WERI-Rb-1 (cell line): Measurements from ENCODE around the gene RUNX2.

ENCODE experiments used
- DNase-seq: peaks from one replicate; pipeline ENCODE4 v3.0.0-alpha.2; 2020
- H3K27ac ChIP-seq: fragments of 250-450 bp; sonication (Bioruptor Pico); 2 replicates; pipeline ENCODE4 v1.5.1; 2020; ENCODE audit warnings: mild to moderate bottlenecking, moderate library complexity
- H3K27me3 ChIP-seq: fragments of 250-450 bp; sonication (Bioruptor Pico); 2 replicates; pipeline ENCODE4 v1.5.1; 2021; ENCODE audit warnings: mild to moderate bottlenecking, low read depth, moderate library complexity; ENCODE audit not compliant: insufficient read depth, severe bottlenecking
- H3K36me3 ChIP-seq: fragments of 250-450 bp; sonication (Bioruptor Pico); 2 replicates; pipeline ENCODE4 v1.5.1; 2020; ENCODE audit warnings: mild to moderate bottlenecking, moderate library complexity
- H3K4me3 ChIP-seq: 2 replicates; pipeline ENCODE4 v1.5.1; 2011; ENCODE audit warnings: low read depth, mild to moderate bottlenecking, control low read depth, low read length
- H3K9me3 ChIP-seq: fragments of 250-450 bp; sonication (Bioruptor Pico); 2 replicates; pipeline ENCODE4 v1.5.1; 2021; ENCODE audit warnings: mild to moderate bottlenecking, moderate library complexity; ENCODE audit not compliant: severe bottlenecking
- CTCF ChIP-seq: IDR thresholded peaks from 2 replicates; pipeline ENCODE4 v1.5.1; 2011; ENCODE audit warnings: low read depth, mild to moderate bottlenecking, control low read depth, inconsistent platforms, low read length

RUNX2 gene

DNA sequence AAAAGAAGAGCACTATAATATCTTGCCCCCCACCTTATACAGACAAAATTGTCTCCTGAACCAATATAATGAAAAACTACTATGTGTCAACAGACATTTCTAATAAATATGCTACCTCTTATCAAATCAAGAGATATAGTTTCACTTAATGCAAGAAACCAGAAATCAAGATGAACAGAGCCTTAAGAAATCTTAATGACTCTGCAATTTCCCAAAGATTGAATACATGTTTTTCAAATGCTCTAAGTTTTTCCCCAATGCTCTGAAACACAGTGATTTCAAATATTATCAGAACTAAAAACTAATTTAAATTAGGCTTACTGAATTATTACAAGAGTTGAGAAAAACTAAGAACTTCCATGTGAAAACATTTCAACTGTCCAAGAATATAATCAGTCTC, 36.3 kb downstream of the RUNX2 start:
- Histone ChIP-seq H3K9me3 (no peaks in the 10 kb centered on the region), H3K4me3 (no peak overlapping the region), H3K27ac (no peak overlapping the region), H3K36me3 (no peaks in the 10 kb centered on the region), H3K27me3 (no peaks in the 10 kb centered on the region)
- DNase-seq: no peak
- TF ChIP-seq CTCF: no peak

DNA sequence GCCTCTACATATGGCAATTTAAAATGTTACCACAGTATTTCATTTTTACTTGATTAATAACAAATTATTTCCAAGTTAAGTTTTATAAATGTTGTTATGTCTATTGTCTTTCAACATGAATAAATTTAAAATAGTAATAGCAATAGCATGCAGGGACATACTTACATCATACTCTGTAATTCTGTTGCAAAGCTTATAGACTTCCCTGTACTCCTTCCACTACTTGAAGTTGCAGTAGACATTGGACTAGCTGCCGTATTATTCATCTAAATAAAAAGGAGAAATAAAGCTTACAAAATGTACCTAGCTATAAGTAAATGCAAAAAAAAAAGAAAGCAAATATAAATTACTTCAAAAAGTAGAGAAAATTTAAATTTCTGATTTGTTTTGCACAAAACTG, 36.9 kb downstream of the RUNX2 start:
- Histone ChIP-seq H3K4me3 (no peak overlapping the region), H3K36me3 (no peaks in the 10 kb centered on the region; the same call in 1 of the 2 replicates), H3K27me3 (no peaks in the 10 kb centered on the region), H3K27ac (no peak overlapping the region), H3K9me3 (no peaks in the 10 kb centered on the region)
- TF ChIP-seq CTCF: no peak
- no peak for DNase-seq

- H3K27me3 ChIP-seq: no peaks in the 10 kb centered on the region
- no peaks in the 10 kb centered on the region for H3K9me3 ChIP-seq
- no peak for TF ChIP-seq CTCF
- no peak overlapping the region for H3K4me3 ChIP-seq
- no peak overlapping the region for H3K27ac ChIP-seq
- no peaks in the 10 kb centered on the region; the same call in 1 of the 2 replicates for H3K36me3 ChIP-seq
- DNase-seq: no peak
These were observed 38.4 kb downstream of the RUNX2 start for GRCh38 chr6:45366534-45366933.

- no peaks in the 10 kb centered on the region; the same call in 1 of the 2 replicates for H3K36me3 ChIP-seq
- no peak for TF ChIP-seq CTCF
- H3K27me3 ChIP-seq: no peaks in the 10 kb centered on the region
These were observed 39.9 kb downstream of the RUNX2 start for GRCh38 chr6:45367999-45368398.

DNA sequence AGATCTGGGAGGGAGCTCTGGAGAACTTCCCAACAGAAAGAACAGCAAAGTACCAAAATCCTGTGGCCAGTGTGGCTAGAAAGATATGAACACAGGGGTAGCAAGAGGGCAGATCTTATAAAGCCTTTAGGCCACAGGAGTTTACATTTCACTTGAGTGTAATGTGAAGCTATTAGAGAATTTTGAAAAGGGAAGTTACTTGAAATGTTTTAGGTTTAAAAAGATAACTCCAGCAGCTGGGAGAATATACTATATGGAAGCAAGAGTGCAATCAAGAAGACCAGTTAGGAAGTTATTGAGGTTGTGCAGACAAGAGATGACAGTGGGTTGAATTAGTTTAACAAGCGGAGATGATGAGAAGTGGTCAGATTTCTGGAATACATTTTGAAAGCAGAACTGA, 41.7 kb downstream of the RUNX2 start:
- Histone ChIP-seq H3K27ac (no peak overlapping the region), H3K27me3 (no peaks in the 10 kb centered on the region), H3K36me3 (no peaks in the 10 kb centered on the region; the same call in 1 of the 2 replicates), H3K4me3 (no peak overlapping the region), H3K9me3 (no peaks in the 10 kb centered on the region)
- TF ChIP-seq CTCF: no peak
- no peak for DNase-seq

More at GRCh38 chr6:45367999-45368398, 39.9 kb downstream of the RUNX2 start:
- Histone ChIP-seq H3K4me3 (no peak overlapping the region), H3K9me3 (no peaks in the 10 kb centered on the region), H3K27ac (no peak overlapping the region)
- DNase-seq: no peak

DNA sequence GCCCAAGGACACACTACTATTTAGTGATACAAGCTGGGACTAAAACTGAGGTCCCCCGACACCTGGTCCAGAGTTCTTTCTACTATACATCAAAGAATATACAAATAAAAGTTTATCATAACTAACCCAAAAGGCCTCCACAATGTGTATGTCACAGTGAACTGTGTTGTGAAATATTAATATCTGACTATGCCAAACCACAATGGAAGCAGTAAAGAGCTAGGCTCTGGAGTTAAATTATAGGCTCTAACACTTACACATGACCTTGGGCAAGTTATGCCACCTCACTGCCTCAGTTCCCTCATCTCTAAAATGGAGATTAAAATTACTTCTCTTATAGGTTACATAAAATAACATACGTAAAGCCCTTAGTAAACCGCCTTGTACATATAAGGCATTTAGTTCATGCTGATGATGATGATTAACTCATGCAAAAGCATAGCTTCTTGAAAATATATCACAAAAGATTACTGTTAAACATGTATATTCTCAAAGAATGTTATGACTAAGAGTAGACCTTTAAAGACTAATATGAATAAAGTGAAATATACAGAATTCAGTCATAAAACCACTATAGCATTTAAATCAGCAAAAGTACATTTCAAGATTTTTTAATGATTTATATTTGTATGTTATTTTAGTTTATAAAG, 43.9 kb downstream of the RUNX2 start:
- Histone ChIP-seq H3K9me3 (no peaks in the 10 kb centered on the region), H3K4me3 (no peak overlapping the region), H3K27me3 (no peaks in the 10 kb centered on the region), H3K36me3 (no peaks in the 10 kb centered on the region; the same call in 1 of the 2 replicates), H3K27ac (no peak overlapping the region)
- TF ChIP-seq CTCF: no peak
- DNase-seq: no peak
